Caco-2 (cell line): ENCODE data around the gene TESK2. TPM values are rescaled to one million over a fixed set of nuclear protein-coding genes. Genes with fewer than 3 reads are reported as not detected.

Experiments
- BruUV-seq: library from RNA; stranded (reverse); fragments of 400-500 nt; replicated peaks from 2 replicates; lab custom pipeline; 2021; lab: Mats Ljungman, UMichigan
- CTCF ChIA-PET: fragments of 300-600 bp; sonication (Branson Sonifier 250); formaldehyde crosslinking; loops from one replicate; lab custom pipeline; 2022; ENCODE audit warnings: antibody characterized with exemption; lab: Charles Lee
- POLR2A ChIA-PET: fragments of 300-600 bp; sonication (Branson Sonifier 250); formaldehyde crosslinking; loops from one replicate; lab custom pipeline; 2022; ENCODE audit warnings: antibody characterized with exemption; lab: Charles Lee
- DNase-seq, 2 experiments: peaks; one replicate each; pipeline versions ENCODE4 v3.0.0 to v3.0.0-alpha.2; 2020 to 2022
- H3K27me3 ChIP-seq: replicated peaks from 2 replicates; pipeline ENCODE4 v1.6.0; 2011; ENCODE audit warnings: low read length; ENCODE audit not compliant: control insufficient read depth, insufficient read depth
- H3K36me3 ChIP-seq: 2 replicates; pipeline ENCODE4 v1.5.1; 2011; ENCODE audit warnings: low read length; ENCODE audit not compliant: control insufficient read depth, insufficient read depth
- H3K4me1 ChIP-seq: fragments of 250-450 bp; sonication (Bioruptor Pico); 2 replicates; pipeline ENCODE4 v1.5.1; 2020; ENCODE audit warnings: mild to moderate bottlenecking
- H3K4me3 ChIP-seq: 2 replicates; pipeline ENCODE4 v1.5.1; 2011; ENCODE audit warnings: low read depth, mild to moderate bottlenecking, control low read depth, low read length
- H3K9me3 ChIP-seq: fragments of 250-450 bp; sonication (Bioruptor Pico); 2 replicates; pipeline ENCODE4 v1.5.1; 2020; ENCODE audit warnings: mild to moderate bottlenecking, moderate library complexity
- H3K27ac Mint-ChIP-seq: one replicate; pipeline ENCODE4 v1.8.0; 2022; ENCODE audit warnings: mixed read lengths; ENCODE audit not compliant: unreplicated experiment
- H3K27me3 Mint-ChIP-seq: one replicate; pipeline ENCODE4 v1.8.0; 2022; ENCODE audit warnings: mixed read lengths; ENCODE audit not compliant: insufficient read depth, unreplicated experiment
- H3K36me3 Mint-ChIP-seq: one replicate; pipeline ENCODE4 v1.8.0; 2022; ENCODE audit warnings: mild to moderate bottlenecking, mixed read lengths; ENCODE audit not compliant: insufficient read depth, unreplicated experiment
- H3K4me1 Mint-ChIP-seq: one replicate; pipeline ENCODE4 v1.8.0; 2022; ENCODE audit warnings: low read depth, mixed read lengths; ENCODE audit not compliant: unreplicated experiment
- H3K4me3 Mint-ChIP-seq: one replicate; pipeline ENCODE4 v1.8.0; 2022; ENCODE audit warnings: mild to moderate bottlenecking, moderate library complexity, mixed read lengths; ENCODE audit not compliant: unreplicated experiment
- H3K9me3 Mint-ChIP-seq: one replicate; pipeline ENCODE4 v1.8.0; 2022; ENCODE audit warnings: mixed read lengths; ENCODE audit not compliant: unreplicated experiment
- intact Hi-C: fragments of 100-400 bp; cut with micrococcal nuclease; formaldehyde crosslinking; loops from one replicate; pipeline ENCODE4 v1.10.0; 2022; ENCODE audit not compliant: unreplicated experiment
- total RNA-seq: library from RNA; stranded (reverse); gene quantifications from 2 replicates; pipeline ENCODE4 v1.2.3, GENCODE V29; 2022
- TF ChIP-seq, protein P1 (sequence below), 2 experiments: fragments of 200-600 bp in 1 of 2; IDR thresholded peaks; 1 replicate in 1 of 2; 2 replicates in 1 of 2; pipeline versions ENCODE4 v1.5.1 to v1.8.0; 2011 to 2022; ENCODE audit warnings: antibody characterized with exemption in 1 of 2, control low read depth in 1 of 2, inconsistent platforms in 1 of 2, low read depth in 1 of 2, low read length in 1 of 2, mild to moderate bottlenecking in 1 of 2, moderate library complexity in 1 of 2; ENCODE audit not compliant: insufficient read depth in 1 of 2, severe bottlenecking in 1 of 2, unreplicated experiment in 1 of 2

Gene TESK2
- total RNA-seq, 1 experiment from 2014 or later = 14.7 TPM

DNA sequence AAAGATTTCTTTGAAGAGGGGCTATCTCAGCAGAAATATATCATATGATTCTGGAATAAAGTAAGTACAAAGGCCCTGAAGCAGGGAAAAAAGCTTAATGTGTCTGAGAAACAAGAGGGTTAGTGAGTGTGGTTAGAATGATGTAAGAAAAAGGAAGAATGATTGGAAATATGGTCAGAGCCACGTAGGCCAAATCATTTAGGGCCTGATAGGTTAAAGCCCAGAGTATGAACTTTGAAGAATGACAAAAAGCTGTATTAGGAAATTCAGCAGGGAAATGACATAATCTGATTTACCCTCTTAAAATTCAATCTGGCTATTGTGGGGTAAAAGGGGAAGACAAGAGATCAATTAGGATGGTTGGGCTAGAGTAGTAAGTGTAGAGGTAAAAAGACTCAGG lies 81.7 kb downstream of the TESK2 start:
- no TSS peak for BruUV-seq
- no peak overlapping the region for H3K4me3 Mint-ChIP-seq
- Histone ChIP-seq H3K4me3 (no peak overlapping the region), H3K9me3 (no peaks in the 10 kb centered on the region), H3K27me3 (no peaks in the 10 kb centered on the region), H3K36me3 (no peaks in the 10 kb centered on the region), H3K4me1 (peaks cover 7% of the 10 kb centered on the region; the same call in 1 of the 2 replicates)
- intact Hi-C loops = no loop called here
- DNase-seq = no peak
- H3K4me1 Mint-ChIP-seq = no peaks in the 10 kb centered on the region
- CTCF ChIA-PET = no interaction called here
- no peak overlapping the region for H3K27ac Mint-ChIP-seq
- H3K9me3 Mint-ChIP-seq = no peaks in the 10 kb centered on the region
- POLR2A ChIA-PET = no interaction called here
- no peaks in the 10 kb centered on the region for H3K36me3 Mint-ChIP-seq
- TF ChIP-seq, protein P1, sequence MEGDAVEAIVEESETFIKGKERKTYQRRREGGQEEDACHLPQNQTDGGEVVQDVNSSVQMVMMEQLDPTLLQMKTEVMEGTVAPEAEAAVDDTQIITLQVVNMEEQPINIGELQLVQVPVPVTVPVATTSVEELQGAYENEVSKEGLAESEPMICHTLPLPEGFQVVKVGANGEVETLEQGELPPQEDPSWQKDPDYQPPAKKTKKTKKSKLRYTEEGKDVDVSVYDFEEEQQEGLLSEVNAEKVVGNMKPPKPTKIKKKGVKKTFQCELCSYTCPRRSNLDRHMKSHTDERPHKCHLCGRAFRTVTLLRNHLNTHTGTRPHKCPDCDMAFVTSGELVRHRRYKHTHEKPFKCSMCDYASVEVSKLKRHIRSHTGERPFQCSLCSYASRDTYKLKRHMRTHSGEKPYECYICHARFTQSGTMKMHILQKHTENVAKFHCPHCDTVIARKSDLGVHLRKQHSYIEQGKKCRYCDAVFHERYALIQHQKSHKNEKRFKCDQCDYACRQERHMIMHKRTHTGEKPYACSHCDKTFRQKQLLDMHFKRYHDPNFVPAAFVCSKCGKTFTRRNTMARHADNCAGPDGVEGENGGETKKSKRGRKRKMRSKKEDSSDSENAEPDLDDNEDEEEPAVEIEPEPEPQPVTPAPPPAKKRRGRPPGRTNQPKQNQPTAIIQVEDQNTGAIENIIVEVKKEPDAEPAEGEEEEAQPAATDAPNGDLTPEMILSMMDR (IDR thresholded peaks at IDR 0.05; ENCODE audit: insufficient read depth in 1 of 2, low read depth in 1 of 2, low read length in 1 of 2, severe bottlenecking in 1 of 2, unreplicated experiment in 1 of 2) = no peak
- no peaks in the 10 kb centered on the region for H3K27me3 Mint-ChIP-seq

DNA sequence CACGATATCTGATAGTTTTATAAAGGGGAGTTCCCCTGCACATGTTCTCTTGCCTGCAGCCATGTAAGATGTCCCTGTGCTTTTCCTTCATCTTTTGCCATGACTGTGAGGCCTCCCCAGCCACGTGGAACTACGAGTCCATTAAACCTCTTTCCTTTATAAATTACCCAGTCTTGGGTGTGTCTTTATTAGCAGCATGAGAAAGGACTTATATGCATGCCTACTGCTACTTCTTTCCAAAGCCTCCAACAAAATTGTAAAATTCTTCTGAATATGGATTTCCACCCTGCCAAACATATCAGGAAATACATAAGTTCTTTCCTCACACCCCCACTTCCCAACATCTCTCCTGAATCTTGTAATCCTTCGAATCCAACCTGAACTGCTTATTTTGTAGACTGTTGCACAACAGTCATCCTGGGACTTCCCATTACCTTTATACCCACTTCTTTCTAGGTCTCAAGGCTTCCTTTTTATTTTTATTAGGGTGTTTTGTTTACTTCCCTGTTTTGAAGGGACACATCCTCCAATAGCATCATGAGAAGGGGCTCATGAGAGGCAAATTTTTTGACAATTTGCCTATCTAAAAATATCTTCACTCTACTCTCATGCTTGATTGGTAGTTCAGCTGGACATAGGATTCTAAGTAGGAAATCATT lies 83.2 kb downstream of the TESK2 start:
- intact Hi-C loops = no loop called here
- Mint-ChIP-seq H3K4me1 (peaks cover 9% of the 10 kb centered on the region), H3K27ac (no peak overlapping the region), H3K9me3 (no peaks in the 10 kb centered on the region), H3K4me3 (no peak overlapping the region), H3K27me3 (no peaks in the 10 kb centered on the region), H3K36me3 (no peaks in the 10 kb centered on the region)
- Histone ChIP-seq H3K9me3 (no peaks in the 10 kb centered on the region), H3K4me3 (no peak overlapping the region), H3K36me3 (no peaks in the 10 kb centered on the region), H3K4me1 (peaks cover 11% of the 10 kb centered on the region; the same call in 1 of the 2 replicates), H3K27me3 (no peaks in the 10 kb centered on the region)
- ChIA-PET CTCF (no interaction called here), POLR2A (no interaction called here)
- DNase-seq = no peak
- TF ChIP-seq, protein P1 (IDR thresholded peaks at IDR 0.05; ENCODE audit: insufficient read depth in 1 of 2, low read depth in 1 of 2, low read length in 1 of 2, severe bottlenecking in 1 of 2, unreplicated experiment in 1 of 2) = no peak
- no TSS peak for BruUV-seq

DNA sequence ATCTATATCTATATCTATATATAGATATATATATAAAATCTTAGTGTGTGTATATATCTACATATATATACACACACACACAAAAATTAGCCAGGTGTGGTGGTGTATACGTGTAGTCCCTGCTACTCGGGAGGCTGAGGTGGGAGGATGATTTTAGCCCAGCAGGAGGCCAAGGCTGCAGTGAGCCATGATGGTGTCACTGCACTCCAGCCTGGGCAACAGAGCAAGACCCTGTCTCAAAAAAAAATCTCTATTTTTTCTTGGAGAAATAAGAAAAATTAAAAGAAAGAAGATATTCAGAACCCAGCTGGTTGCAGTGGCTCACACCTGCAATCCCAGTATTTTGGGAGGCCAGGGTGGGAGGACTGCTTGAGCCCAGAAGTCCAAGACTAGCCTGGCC lies 85.3 kb downstream of the TESK2 start:
- TF ChIP-seq, protein P1 (IDR thresholded peaks at IDR 0.05; ENCODE audit: insufficient read depth in 1 of 2, low read depth in 1 of 2, low read length in 1 of 2, severe bottlenecking in 1 of 2, unreplicated experiment in 1 of 2) = no peak
- no peak overlapping the region for H3K4me3 ChIP-seq
- BruUV-seq = no TSS peak
- no peaks in the 10 kb centered on the region for H3K27me3 Mint-ChIP-seq
- H3K4me1 ChIP-seq = peaks cover 10% of the 10 kb centered on the region
- no peaks in the 10 kb centered on the region for H3K27me3 ChIP-seq
- intact Hi-C loops = no loop called here
- no peak overlapping the region for H3K4me3 Mint-ChIP-seq
- H3K9me3 Mint-ChIP-seq = no peaks in the 10 kb centered on the region
- H3K27ac Mint-ChIP-seq = no peak overlapping the region
- ChIA-PET CTCF (no interaction called here), POLR2A (no interaction called here)
- H3K9me3 ChIP-seq = no peaks in the 10 kb centered on the region
- DNase-seq = no peak
- H3K4me1 Mint-ChIP-seq = peaks cover 10% of the 10 kb centered on the region
- no peaks in the 10 kb centered on the region for H3K36me3 Mint-ChIP-seq
- H3K36me3 ChIP-seq = no peaks in the 10 kb centered on the region
